SU-DHL-6 (cell line): ENCODE results near the gene ITPR2.

ENCODE experiments used
- CTCF ChIP-seq: fragments of 200-600 bp; sonication (generic); IDR thresholded peaks from one replicate; pipeline ENCODE4 v1.5.1; 2017; ENCODE audit warnings: antibody characterized with exemption, mild to moderate bottlenecking, low read length, moderate library complexity; ENCODE audit not compliant: insufficient read depth, poor library complexity, severe bottlenecking
- EZH2phosphoT487 ChIP-seq: fragments of 200-600 bp; sonication (generic), shearing (Covaris generic); conservative IDR thresholded peaks from 2 replicates; pipeline ENCODE4 v1.6.1; 2018; ENCODE audit warnings: mild to moderate bottlenecking, antibody characterized with exemption, low read length, moderate library complexity, mixed read lengths

- TF ChIP-seq CTCF (no peak), EZH2phosphoT487 (no peak)
These were observed 88.1 kb downstream of the ITPR2 start for GRCh38 chr12:26744697-26745440.
